Renal cortex interstitium (tissue), 11 donors: ENCODE results near the gene EPB41. TPM values are rescaled to one million over a fixed set of nuclear protein-coding genes. Genes with fewer than 3 reads are reported as not detected.
"Not testable (repeated sequence)": the region's sequence is repeated elsewhere in the genome, so short reads cannot be mapped to it uniquely, and the experiment has no call there.

ENCODE experiments used
- DNase-seq, 11 donors: peaks; one replicate each; pipeline ENCODE4 v3.0.0-alpha.2; 2013; ENCODE audit warnings: low read depth in 9 of 11, low spot score in 4 of 11; ENCODE audit errors: extremely low read depth in 1 of 11
- polyA plus RNA-seq, 3 donors: library from polyadenylated mRNA; unstranded; fragments of 120-200 nt; gene quantifications; one replicate each; pipeline ENCODE4 v1.2.1, GENCODE V29; 2013; ENCODE audit not compliant: insufficient read length in 3 of 3

EPB41 gene
- polyA plus RNA-seq, 3 donors, result 49.0 to 60.1 (median 53.6) TPM

- DNase-seq, result no peak
Measured at GRCh38 chr1:29119121-29119929, 205.0 kb downstream of the EPB41 start.

DNA sequence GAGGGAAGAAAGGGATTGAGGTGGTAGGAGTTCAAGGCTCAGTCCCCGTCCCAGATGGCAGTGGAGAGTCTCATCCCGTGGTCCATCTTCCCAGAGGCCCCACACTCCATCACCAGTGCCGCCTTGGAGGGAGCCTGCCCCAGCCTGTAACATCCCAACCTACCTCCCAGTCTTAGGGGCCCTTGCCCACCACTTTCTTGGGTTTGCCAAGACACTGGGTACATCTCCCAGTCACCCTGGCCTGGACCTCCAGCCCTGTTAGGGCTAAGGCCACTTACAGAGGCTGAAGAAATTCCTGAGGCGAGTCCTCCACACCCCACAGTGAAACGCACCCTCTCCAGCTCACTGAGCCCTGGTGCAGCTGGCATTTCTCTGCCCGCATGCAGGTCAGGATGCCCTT is 206.0 kb downstream of the EPB41 start:
- DNase-seq, result no peak

DNA sequence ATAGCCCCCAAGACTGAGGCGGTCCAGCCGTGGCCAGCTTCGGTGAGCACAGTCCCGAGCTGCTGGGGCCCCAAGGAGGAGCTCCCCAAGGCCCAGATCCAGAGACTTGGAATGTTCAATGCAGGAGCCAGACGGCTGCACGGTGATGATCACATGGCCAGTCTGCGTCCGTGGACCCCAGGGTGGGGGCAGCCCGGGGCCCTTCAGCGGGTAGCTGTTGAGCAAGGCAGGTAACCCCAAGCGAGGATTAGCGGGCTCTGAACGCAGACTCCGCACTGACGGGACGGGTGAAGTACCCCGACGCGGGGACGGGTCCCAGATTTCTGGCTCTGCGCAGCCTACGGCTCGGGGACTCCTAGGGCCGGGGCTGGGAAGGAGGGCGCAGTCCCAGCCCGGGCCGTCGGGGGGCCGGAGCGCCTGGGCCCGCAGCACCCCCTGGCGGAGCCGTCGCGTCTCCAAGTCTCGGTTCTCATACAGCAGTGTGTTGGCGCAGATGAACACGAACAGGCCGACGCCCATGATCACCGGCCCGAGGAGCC is 206.6 kb downstream of the EPB41 start:
- peak in 4 of 11 donors; percentile 35 to 56 (median 49) for DNase-seq

GRCh38 chr1:29121516-29121935 is 207.2 kb downstream of the EPB41 start:
- peak in 2 of 11 donors; percentile 20 to 22 for DNase-seq

GRCh38 chr1:29121936-29122681 is 207.7 kb downstream of the EPB41 start:
- peak in 5 of 11 donors; percentile 33 to 55 (median 44) for DNase-seq

GRCh38 chr1:29122682-29123052 is 208.3 kb downstream of the EPB41 start:
- peak in 2 of 11 donors; percentile 17 to 18 for DNase-seq

DNA sequence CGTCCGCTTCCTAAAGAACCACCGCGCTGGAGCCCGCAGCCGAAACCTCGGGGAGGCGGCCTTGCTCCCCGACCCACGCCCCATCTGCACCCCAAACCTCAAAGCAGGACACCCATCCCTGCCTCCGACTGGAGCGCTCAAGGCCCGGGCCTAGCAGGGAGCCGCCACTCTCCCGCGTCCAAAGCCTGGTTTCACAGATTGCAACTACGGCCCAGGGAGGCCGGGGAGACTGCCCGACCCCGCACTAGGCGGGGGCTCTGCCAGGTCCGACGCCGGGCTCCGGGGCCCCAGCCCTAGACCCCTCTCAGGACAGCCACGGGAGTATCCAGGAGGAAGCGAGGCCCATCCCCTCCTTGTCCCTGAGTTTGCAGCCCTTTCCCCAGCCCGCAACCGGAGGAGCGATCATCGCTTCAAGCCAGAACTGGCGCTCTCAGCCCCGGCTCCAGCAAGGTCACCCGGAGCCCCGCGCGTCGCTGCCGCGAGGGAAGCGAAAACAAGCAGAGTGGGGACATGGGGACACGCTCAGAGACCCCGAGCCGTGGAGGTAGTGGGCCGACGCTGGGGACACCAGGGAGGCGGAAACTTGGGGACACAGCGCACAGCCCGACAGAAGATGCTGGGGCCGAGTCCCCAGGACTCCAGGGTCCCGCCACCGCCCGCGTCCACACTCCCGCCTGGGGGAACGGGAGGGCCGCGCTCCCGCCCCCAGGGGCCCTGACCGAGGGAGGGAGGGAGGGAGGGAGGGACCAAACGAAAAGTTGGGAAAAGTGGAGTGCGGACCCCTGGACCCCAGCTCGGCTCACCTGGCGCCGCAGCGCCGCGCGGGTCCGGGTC is 208.9 kb downstream of the EPB41 start:
- peak in 4 of 11 donors; percentile 19 to 48 (median 32) for DNase-seq

DNA sequence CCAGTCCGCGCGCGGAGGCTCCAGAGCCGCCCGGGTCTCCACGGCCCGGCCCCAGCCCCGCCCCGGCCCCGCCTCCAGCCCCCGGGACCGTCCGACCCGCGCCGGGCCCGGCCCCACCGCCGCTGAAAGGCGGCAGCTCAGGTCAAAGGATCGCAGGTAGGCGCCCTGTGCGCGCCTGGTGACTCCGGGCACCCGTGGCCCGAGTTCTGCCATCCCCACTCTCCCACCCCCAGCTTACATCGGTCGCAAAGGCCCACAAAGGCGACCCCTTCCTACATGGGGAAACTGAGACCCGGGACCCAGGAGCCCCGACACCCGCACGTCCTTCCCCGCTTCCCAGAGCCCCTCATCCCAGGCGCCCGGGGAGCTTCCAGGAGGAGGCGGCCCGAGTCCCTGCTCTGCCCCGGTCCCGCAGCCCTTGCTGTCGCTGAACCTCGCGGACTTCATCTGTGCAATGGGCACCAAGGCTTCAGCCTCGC is 209.6 kb downstream of the EPB41 start, which contains the start of gene TMEM200B:
TMEM200B (minus strand) TSS at position 17 of the 479 bp plus-strand sequence. CDS start 2,075 bp downstream, outside the sequence.
- DNase-seq, result peak in 2 of 11 donors; percentile 14 to 21

DNA sequence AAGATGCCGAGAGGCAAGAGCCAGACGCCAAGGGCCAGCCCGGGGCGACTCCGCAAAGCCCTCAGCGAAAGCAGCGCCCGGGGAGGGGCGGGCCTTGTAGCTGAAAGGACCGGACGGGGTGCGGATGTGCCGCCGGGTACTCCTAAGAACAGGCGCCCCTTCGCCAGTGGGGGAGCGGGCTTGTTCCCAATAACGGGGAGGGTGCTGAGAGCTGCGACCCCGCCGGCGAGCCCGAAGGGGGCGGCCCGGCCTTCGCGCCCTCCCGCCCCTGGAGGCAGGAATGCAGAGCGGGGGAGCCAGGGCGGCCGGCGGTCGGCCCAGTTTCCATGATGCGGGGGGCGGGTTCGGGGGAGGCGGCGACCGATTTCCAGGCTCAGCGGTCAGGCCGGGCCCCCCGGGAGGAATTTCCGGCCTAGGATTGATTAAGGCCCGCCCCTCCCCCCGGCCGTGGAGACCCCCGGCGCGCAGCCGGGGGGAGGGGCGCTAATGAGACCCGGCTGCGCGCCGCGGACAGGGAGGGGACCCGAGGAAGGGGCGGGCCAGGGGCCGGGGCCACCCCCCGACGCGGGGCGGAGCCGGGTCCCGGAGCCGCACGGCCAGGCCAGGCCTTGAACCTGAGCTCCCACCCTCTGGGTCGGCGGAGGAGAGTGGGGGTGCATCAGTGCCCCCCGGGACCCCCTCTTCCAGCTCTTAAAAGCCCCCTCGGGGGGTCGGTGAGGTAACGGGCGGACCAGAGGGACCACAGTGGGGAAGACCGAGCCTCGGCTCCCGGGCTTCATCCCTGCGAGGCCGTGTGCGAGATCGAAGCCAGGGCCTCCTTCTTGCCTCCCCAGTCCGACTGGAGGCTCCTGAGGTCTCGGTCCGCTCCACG is 210.2 kb downstream of the EPB41 start:
- peak in 10 of 11 donors; percentile 69 to 89 (median 83) for DNase-seq

DNA sequence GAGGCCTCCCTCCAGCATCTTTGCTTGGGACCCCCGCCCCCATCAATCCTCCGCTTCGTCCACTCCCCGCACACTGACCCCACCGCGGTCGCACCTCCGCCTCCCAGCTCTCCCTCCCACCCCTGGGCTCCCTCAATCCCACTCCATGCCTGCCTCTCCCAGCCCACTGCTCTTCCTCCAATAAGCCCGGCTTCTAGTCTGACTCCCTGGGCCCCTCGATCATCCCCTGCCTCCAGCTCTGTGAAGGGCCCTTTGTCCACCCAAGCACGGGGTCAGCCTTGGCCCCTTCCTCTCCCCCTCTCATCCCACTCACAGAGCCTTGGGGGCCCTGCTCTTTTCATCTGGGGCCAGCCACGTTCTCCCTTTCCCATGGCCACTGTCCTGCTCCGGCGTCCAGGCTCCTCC is 210.9 kb downstream of the EPB41 start:
- no peak for DNase-seq

DNA sequence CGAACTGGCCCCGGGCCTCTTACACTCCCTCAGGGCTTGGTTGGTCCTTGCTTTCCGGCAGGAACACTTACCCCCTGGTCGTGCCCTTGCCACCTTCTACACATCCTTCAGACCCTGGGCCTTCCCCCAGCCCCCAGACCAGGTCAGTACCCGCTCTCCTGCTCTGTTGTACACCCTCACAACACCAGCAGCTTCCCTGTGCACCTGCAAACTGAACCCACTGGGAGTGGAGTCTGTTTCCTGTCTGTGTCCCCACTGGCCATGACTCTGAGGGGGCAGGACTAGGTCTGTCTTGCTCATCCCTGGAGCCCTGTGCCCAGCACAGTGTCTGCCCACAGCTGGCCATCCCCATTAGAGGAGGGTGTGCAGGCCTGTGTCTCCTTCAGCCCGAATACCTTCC is 211.4 kb downstream of the EPB41 start:
- no peak for DNase-seq

- no peak for DNase-seq
Measured at GRCh38 chr1:29126198-29126597, 211.8 kb downstream of the EPB41 start.

GRCh38 chr1:29128739-29129138 is 214.4 kb downstream of the EPB41 start:
- DNase-seq, result no peak

DNA sequence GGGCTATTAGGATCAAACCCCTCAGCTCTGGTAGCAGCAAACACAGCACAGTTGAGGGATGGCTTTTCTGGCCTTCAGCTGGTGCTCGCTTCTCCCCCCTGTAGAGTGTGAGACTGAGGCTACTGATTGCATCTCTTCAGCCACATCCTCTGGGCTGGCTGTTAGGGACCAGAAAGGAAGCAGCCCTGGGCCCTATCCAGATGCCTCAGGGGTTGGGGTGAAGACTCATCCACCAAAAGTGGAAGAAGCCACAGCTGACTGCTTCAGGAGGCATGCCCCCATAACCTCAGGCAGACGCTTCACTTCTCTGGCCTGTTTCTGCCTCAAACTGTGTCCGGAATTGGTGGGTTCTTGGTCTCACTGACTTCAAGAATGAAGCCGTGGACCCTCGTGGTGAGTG is 215.5 kb downstream of the EPB41 start:
- DNase-seq, result no peak

- DNase-seq, result not testable (repeated sequence)
Measured at GRCh38 chr1:29131056-29131455, 216.7 kb downstream of the EPB41 start.

DNA sequence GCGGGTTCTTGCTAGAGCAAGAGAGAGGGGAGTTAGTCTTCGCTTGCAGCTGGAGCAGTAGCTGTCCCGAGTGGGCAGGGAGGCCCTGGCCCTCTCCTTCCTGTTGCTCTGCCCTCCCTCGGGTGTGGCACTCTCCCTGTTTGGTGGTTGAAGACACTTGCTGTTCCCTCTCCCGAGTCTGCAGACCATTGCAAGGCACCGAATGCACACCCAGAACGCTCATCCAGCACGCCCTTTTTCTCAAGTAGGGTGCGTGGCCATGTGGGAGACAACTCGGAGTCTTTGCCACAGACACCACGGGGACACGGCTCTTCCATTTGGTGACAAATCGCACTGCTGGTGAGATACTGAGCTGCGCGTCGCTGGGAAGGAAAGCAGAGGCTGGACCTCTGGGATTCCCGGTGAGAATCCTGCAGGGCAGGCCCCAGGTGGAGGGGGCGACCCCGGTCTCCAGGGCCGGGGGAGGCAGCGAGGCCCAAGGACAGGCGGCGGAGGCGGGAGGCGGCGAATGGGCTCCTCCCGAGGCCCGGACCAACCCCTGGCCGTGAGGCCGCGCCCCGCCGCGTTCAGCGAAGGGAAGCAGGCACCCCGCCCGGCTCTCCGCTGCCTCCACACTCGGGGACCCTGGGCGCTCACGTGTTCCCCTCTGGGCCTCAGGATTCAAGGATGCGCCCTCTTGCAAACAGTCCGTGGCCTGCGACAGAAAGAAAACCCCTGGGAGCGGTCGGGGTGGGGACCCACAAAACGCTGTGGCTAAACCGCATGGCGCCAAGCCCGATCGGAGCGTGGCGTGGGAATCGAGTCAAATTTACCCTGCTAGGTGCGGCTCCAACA is 219.7 kb downstream of the EPB41 start:
- DNase-seq, result no peak

- no peak for DNase-seq
Measured at GRCh38 chr1:29134695-29135028, 220.3 kb downstream of the EPB41 start.
